Activated CD8-positive, alpha-beta T cell treated with anti-CD3 and anti-CD28 coated beads for 36 hours (primary cell): ENCODE results near the gene LCP2. TPM values are rescaled to one million over a fixed set of nuclear protein-coding genes. Genes with fewer than 3 reads are reported as not detected.
A peak's percentile ranks its signal among the peaks of the same experiment; 100 is the strongest.
"Not testable (repeated sequence)": the region's sequence is repeated elsewhere in the genome, so short reads cannot be mapped to it uniquely, and the experiment has no call there.

ENCODE experiments used
- ATAC-seq: fragments of 200-7000 bp; cut with Tn5 transposase; one replicate; pipeline ENCODE4 v1.10.0; 2021; ENCODE audit warnings: mild to moderate bottlenecking, moderate library complexity
- CTCF ChIA-PET: fragments of 350-600 bp; sonication (Branson Sonifier 250); formaldehyde crosslinking; loops from one replicate; lab custom pipeline; 2021; ENCODE audit warnings: antibody characterized with exemption; lab: Charles Lee
- POLR2A ChIA-PET: fragments of 350-600 bp; sonication (Branson Sonifier 250); formaldehyde crosslinking; loops from one replicate; lab custom pipeline; 2021; ENCODE audit warnings: antibody characterized with exemption; lab: Charles Lee
- DNase-seq: peaks from one replicate; pipeline ENCODE4 v3.0.0-alpha.2; 2020
- H3K27ac Mint-ChIP-seq: one replicate; pipeline ENCODE4 v1.8.0; 2021; ENCODE audit warnings: mild to moderate bottlenecking, mixed read lengths
- H3K27me3 Mint-ChIP-seq: one replicate; pipeline ENCODE4 v1.8.0; 2021; ENCODE audit warnings: mixed read lengths
- H3K36me3 Mint-ChIP-seq: one replicate; pipeline ENCODE4 v1.8.0; 2021; ENCODE audit warnings: low read depth, mixed read lengths
- H3K4me1 Mint-ChIP-seq: one replicate; pipeline ENCODE4 v1.8.0; 2021; ENCODE audit warnings: low read depth, mixed read lengths
- H3K4me3 Mint-ChIP-seq: one replicate; pipeline ENCODE4 v1.8.0; 2021; ENCODE audit warnings: mild to moderate bottlenecking, moderate library complexity, mixed read lengths
- H3K9me3 Mint-ChIP-seq: one replicate; pipeline ENCODE4 v1.8.0; 2021; ENCODE audit warnings: mixed read lengths
- intact Hi-C: fragments of 100-400 bp; cut with micrococcal nuclease; formaldehyde crosslinking; loops from one replicate; pipeline ENCODE4 v1.10.0; 2022
- total RNA-seq, 2 experiments: library from RNA; stranded (reverse); gene quantifications; one replicate each; pipeline ENCODE4 v1.2.3, GENCODE V29; 2021
- TF ChIP-seq, protein P1 (sequence below): fragments of 200-600 bp; IDR thresholded peaks from one replicate; pipeline ENCODE4 v1.8.0; 2022; ENCODE audit warnings: antibody characterized with exemption, mild to moderate bottlenecking

Gene LCP2
- total RNA-seq, 2 experiments from 2014 or later: 243 to 259 TPM

DNA sequence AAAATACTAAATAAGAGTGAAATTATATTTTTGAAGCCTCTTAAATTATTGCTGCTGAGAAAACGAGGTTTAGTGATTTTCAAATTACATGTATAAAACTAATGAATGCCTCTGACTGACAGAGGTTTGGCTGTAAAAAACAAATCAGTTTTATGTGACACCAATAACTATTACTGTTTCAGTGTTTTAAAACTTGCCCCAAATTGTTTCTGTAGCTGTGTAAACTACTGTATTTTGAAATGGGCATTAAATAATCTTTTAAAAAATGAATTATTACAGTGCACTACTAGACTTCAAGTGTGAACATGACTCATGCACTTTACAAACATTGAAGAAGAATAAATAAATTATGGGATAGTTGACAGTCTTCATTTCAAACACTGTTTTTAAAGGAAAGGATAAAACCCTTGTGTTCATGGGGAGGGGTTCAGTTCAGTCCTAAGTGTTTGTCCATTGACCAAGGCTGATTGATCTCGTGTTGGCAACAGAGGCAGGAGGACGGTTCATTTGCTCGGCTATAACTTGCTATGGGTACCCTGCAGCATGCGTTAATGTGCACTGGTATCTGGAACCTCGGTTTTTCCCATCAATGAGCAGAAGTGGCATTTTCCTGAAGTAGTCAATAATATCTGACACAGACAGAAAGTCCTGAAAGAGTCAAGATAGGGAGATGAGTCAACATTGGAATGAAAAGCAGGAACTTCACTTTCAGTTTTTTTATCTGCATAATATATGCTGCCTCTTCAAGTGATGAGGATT, 49.2 kb downstream of the LCP2 start:
- POLR2A ChIA-PET: no interaction called here
- peaks cover 7% of the 10 kb centered on the region for H3K9me3 Mint-ChIP-seq
- H3K27me3 Mint-ChIP-seq: no peaks in the 10 kb centered on the region
- CTCF ChIA-PET: interaction anchor here (2.8 kb wide), 1 partner anchor 21 kb away, joined by 20 read pairs; no protein-coding TSS in a partner anchor
- H3K36me3 Mint-ChIP-seq: peaks cover 77% of the 10 kb centered on the region
- H3K27ac Mint-ChIP-seq: peak overlapping the region; percentile 23
- intact Hi-C loops: no loop called here
- ATAC-seq (no peak), DNase-seq (no peak)
- H3K4me3 Mint-ChIP-seq: no peak overlapping the region
- H3K4me1 Mint-ChIP-seq: peaks cover 43% of the 10 kb centered on the region
- TF ChIP-seq, protein P1, sequence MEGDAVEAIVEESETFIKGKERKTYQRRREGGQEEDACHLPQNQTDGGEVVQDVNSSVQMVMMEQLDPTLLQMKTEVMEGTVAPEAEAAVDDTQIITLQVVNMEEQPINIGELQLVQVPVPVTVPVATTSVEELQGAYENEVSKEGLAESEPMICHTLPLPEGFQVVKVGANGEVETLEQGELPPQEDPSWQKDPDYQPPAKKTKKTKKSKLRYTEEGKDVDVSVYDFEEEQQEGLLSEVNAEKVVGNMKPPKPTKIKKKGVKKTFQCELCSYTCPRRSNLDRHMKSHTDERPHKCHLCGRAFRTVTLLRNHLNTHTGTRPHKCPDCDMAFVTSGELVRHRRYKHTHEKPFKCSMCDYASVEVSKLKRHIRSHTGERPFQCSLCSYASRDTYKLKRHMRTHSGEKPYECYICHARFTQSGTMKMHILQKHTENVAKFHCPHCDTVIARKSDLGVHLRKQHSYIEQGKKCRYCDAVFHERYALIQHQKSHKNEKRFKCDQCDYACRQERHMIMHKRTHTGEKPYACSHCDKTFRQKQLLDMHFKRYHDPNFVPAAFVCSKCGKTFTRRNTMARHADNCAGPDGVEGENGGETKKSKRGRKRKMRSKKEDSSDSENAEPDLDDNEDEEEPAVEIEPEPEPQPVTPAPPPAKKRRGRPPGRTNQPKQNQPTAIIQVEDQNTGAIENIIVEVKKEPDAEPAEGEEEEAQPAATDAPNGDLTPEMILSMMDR: no peak

- H3K27me3 Mint-ChIP-seq: no peaks in the 10 kb centered on the region
- ChIA-PET CTCF (interaction anchor here (1.0 to 2.8 kb wide), 6 partner anchors 9 to 87 kb away, joined by 3 to 20 read pairs (median 4); no protein-coding TSS in a partner anchor), POLR2A (interaction anchor here (0.8 to 1.6 kb wide), 5 partner anchors 19 to 86 kb away, joined by 3 to 4 read pairs (median 3); no protein-coding TSS in a partner anchor)
- peaks cover 7% of the 10 kb centered on the region for H3K9me3 Mint-ChIP-seq
- H3K4me3 Mint-ChIP-seq: no peak overlapping the region
- H3K27ac Mint-ChIP-seq: no peak overlapping the region
- peaks cover 35% of the 10 kb centered on the region for H3K4me1 Mint-ChIP-seq
- ATAC-seq: no peak
- no peak for DNase-seq
- TF ChIP-seq, protein P1: no peak
- H3K36me3 Mint-ChIP-seq: peaks cover 68% of the 10 kb centered on the region
- intact Hi-C loops: no loop called here
These were observed 50.2 kb downstream of the LCP2 start for GRCh38 chr5:170247363-170247762.

- H3K36me3 Mint-ChIP-seq: peaks cover 58% of the 10 kb centered on the region
- POLR2A ChIA-PET: interaction anchor here (0.9 to 1.6 kb wide), 7 partner anchors 10 to 87 kb away, joined by 3 to 6 read pairs (median 3); no protein-coding TSS in a partner anchor
These were observed 51.3 kb downstream of the LCP2 start for GRCh38 chr5:170246126-170246870.

DNA sequence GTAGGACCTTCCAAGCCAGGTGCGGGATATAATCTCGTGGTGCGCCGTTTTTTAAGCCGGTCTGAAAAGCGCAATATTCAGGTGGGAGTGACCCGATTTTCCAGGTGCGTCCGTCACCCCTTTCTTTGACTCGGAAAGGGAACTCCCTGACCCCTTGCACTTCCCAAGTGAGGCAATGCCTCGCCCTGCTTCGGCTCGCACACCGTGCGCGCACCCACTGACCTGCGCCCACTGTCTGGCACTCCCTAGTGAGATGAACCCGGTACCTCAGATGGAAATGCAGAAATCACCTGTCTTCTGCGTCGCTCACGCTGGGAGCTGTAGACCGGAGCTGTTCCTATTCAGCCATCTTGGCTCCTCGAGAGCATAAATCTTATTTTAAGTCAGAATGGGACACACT, 52.1 kb downstream of the LCP2 start:
- ATAC-seq, DNase-seq, intact Hi-C loops, H3K27me3 Mint-ChIP-seq, H3K27ac Mint-ChIP-seq, H3K4me3 Mint-ChIP-seq, H3K9me3 Mint-ChIP-seq: not testable (repeated sequence)
- peaks cover 50% of the 10 kb centered on the region for H3K36me3 Mint-ChIP-seq
- ChIA-PET POLR2A (interaction anchor here (0.9 to 1.6 kb wide), 2 partner anchors 9 to 16 kb away, joined by 3 to 6 read pairs; no protein-coding TSS in a partner anchor), CTCF (interaction anchor here (0.9 to 2.8 kb wide), 5 partner anchors 17 to 94 kb away, joined by 3 to 20 read pairs (median 5); no protein-coding TSS in a partner anchor)
- peaks cover 18% of the 10 kb centered on the region for H3K4me1 Mint-ChIP-seq

More at GRCh38 chr5:170246126-170246870, 51.3 kb downstream of the LCP2 start:
- TF ChIP-seq, protein P1: no peak
- intact Hi-C loops: no loop called here
- peaks cover 26% of the 10 kb centered on the region for H3K4me1 Mint-ChIP-seq
- ATAC-seq: no peak
- CTCF ChIA-PET: interaction anchor here (0.9 to 2.8 kb wide), 10 partner anchors 8 to 387 kb away, joined by 3 to 20 read pairs (median 4); no protein-coding TSS in a partner anchor
- H3K4me3 Mint-ChIP-seq: no peak overlapping the region
- no peaks in the 10 kb centered on the region for H3K27me3 Mint-ChIP-seq
- no peak for DNase-seq
- peaks cover 7% of the 10 kb centered on the region for H3K9me3 Mint-ChIP-seq
- H3K27ac Mint-ChIP-seq: peak overlapping the region; percentile 7
